H9 (cell line): Measurements from ENCODE around the gene NEURL1. TPM values are rescaled to one million over a fixed set of nuclear protein-coding genes. Genes with fewer than 3 reads are reported as not detected.

ENCODE experiments used
- DNase-seq: peaks from one replicate; pipeline ENCODE4 v3.0.0-alpha.2; 2017
- H2AFZ ChIP-seq: one replicate; pipeline ENCODE4 v1.6.1; 2013; ENCODE audit warnings: mild to moderate bottlenecking, low read length, control low read depth, moderate library complexity
- H2AK5ac ChIP-seq: 2 replicates; pipeline ENCODE4 v1.6.1; 2013; ENCODE audit warnings: low read length, control low read depth, mixed read lengths; ENCODE audit not compliant: insufficient read length
- H2BK120ac ChIP-seq: one replicate; pipeline ENCODE4 v1.6.1; 2013; ENCODE audit warnings: low read depth, mild to moderate bottlenecking, low read length, control low read depth, inconsistent platforms; ENCODE audit not compliant: poor library complexity, severe bottlenecking
- H2BK12ac ChIP-seq: 2 replicates; pipeline ENCODE4 v1.6.1; 2013; ENCODE audit warnings: low read length, control low read depth, mixed read lengths, low read depth; ENCODE audit not compliant: insufficient read length
- H2BK15ac ChIP-seq: 2 replicates; pipeline ENCODE4 v1.6.1; 2013; ENCODE audit warnings: low read depth, low read length, control low read depth
- H2BK20ac ChIP-seq: one replicate; pipeline ENCODE4 v1.6.1; 2013; ENCODE audit warnings: low read depth, mild to moderate bottlenecking, low read length, control low read depth, inconsistent platforms; ENCODE audit not compliant: poor library complexity, severe bottlenecking
- H2BK5ac ChIP-seq: 2 replicates; pipeline ENCODE4 v1.6.1; 2013; ENCODE audit warnings: low read length, control low read depth, mixed read lengths; ENCODE audit not compliant: insufficient read length
- H3K14ac ChIP-seq: 2 replicates; pipeline ENCODE4 v1.6.1; 2013; ENCODE audit warnings: low read length, control low read depth; ENCODE audit not compliant: insufficient read depth
- H3K18ac ChIP-seq: 2 replicates; pipeline ENCODE4 v1.6.1; 2013; ENCODE audit warnings: low read depth, mild to moderate bottlenecking, mixed read lengths, low read length, control low read depth; ENCODE audit not compliant: insufficient read length
- H3K23ac ChIP-seq: 2 replicates; pipeline ENCODE4 v1.6.1; 2013; ENCODE audit warnings: low read length, control low read depth, mixed read lengths, low read depth; ENCODE audit not compliant: insufficient read length
- H3K23me2 ChIP-seq: 2 replicates; pipeline ENCODE4 v1.6.1; 2013; ENCODE audit warnings: low read depth, mild to moderate bottlenecking, mixed read lengths, low read length, control low read depth; ENCODE audit not compliant: insufficient read length, poor library complexity, severe bottlenecking
- H3K27ac ChIP-seq: 2 replicates; pipeline ENCODE4 v1.5.1; 2013; ENCODE audit warnings: low read length, control low read depth, mixed read lengths, low read depth; ENCODE audit not compliant: insufficient read length
- H3K27me3 ChIP-seq: 2 replicates; pipeline ENCODE4 v1.6.1; 2013; ENCODE audit warnings: low read length, control low read depth, inconsistent platforms; ENCODE audit not compliant: insufficient read depth
- H3K4ac ChIP-seq: 2 replicates; pipeline ENCODE4 v1.6.1; 2013; ENCODE audit warnings: low read depth, mild to moderate bottlenecking, control low read depth, inconsistent platforms, low read length, moderate library complexity
- H3K4me1 ChIP-seq: 2 replicates; pipeline ENCODE4 v1.6.1; 2013; ENCODE audit warnings: low read length, control low read depth, inconsistent platforms; ENCODE audit not compliant: insufficient read depth
- H3K4me2 ChIP-seq: 2 replicates; pipeline ENCODE4 v1.6.1; 2013; ENCODE audit warnings: low read length, control low read depth, mixed read lengths; ENCODE audit not compliant: insufficient read length, insufficient read depth
- H3K56ac ChIP-seq: 2 replicates; pipeline ENCODE4 v1.6.1; 2013; ENCODE audit warnings: low read depth, mild to moderate bottlenecking, mixed read lengths, low read length, control low read depth; ENCODE audit not compliant: insufficient read length
- H3K79me1 ChIP-seq: 2 replicates; pipeline ENCODE4 v1.6.1; 2013; ENCODE audit warnings: low read depth, mild to moderate bottlenecking, moderate library complexity, low read length, control low read depth, inconsistent platforms; ENCODE audit not compliant: insufficient read depth, poor library complexity, severe bottlenecking
- H3K79me2 ChIP-seq: 2 replicates; pipeline ENCODE4 v1.6.1; 2013; ENCODE audit warnings: low read length, control low read depth, inconsistent platforms; ENCODE audit not compliant: insufficient read depth
- H3K9ac ChIP-seq: 2 replicates; pipeline ENCODE4 v1.6.1; 2013; ENCODE audit warnings: low read length, control low read depth, mixed read lengths; ENCODE audit not compliant: insufficient read length; ENCODE audit errors: extremely low read depth
- H3K9me3 ChIP-seq: one replicate; pipeline ENCODE4 v1.6.1; 2013; ENCODE audit warnings: low read depth, low read length, inconsistent platforms; ENCODE audit not compliant: control insufficient read depth
- H3T11ph ChIP-seq: one replicate; pipeline ENCODE4 v1.6.1; 2013; ENCODE audit warnings: mild to moderate bottlenecking, low read length, control low read depth, inconsistent platforms
- H4K20me1 ChIP-seq: one replicate; pipeline ENCODE4 v1.6.1; 2013; ENCODE audit not compliant: control insufficient read depth, insufficient read length, insufficient read depth
- H4K5ac ChIP-seq: 2 replicates; pipeline ENCODE4 v1.6.1; 2013; ENCODE audit warnings: low read depth, mild to moderate bottlenecking, mixed read lengths, low read length, control low read depth; ENCODE audit not compliant: insufficient read length
- H4K8ac ChIP-seq: replicated peaks from 2 replicates; pipeline ENCODE4 v1.6.1; 2013; ENCODE audit warnings: low read length, control low read depth, mixed read lengths, low read depth; ENCODE audit not compliant: insufficient read length
- H4K91ac ChIP-seq: 2 replicates; pipeline ENCODE4 v1.6.1; 2013; ENCODE audit warnings: low read depth, mild to moderate bottlenecking, moderate library complexity, mixed read lengths, low read length, control low read depth; ENCODE audit not compliant: insufficient read length
- H3K27ac Mint-ChIP-seq, 3 experiments: 2 replicates in 2 of 3; 3 replicates in 1 of 3; pipeline ENCODE4 v1.8.0; 2020 to 2021; ENCODE audit warnings: mixed read lengths in 3 of 3, mild to moderate bottlenecking in 1 of 3, moderate library complexity in 1 of 3
- H3K27me3 Mint-ChIP-seq: 2 replicates; pipeline ENCODE4 v1.8.0; 2021; ENCODE audit warnings: low read depth, mild to moderate bottlenecking, moderate library complexity, mixed read lengths
- H3K36me3 Mint-ChIP-seq, 3 experiments: 2 replicates in 2 of 3; 3 replicates in 1 of 3; pipeline ENCODE4 v1.8.0; 2020 to 2021; ENCODE audit warnings: low read depth in 3 of 3, mixed read lengths in 3 of 3; ENCODE audit not compliant: insufficient read depth in 1 of 3
- H3K4me1 Mint-ChIP-seq, 2 experiments: 2 replicates each; pipeline ENCODE4 v1.8.0; 2020; ENCODE audit warnings: mixed read lengths in 2 of 2
- H3K4me3 Mint-ChIP-seq, 2 experiments: 2 replicates in 1 of 2; 3 replicates in 1 of 2; pipeline ENCODE4 v1.8.0; 2020 to 2021; ENCODE audit warnings: mild to moderate bottlenecking in 2 of 2, mixed read lengths in 2 of 2, moderate library complexity in 1 of 2
- H3K9me3 Mint-ChIP-seq, 2 experiments: 2 replicates in 1 of 2; 3 replicates in 1 of 2; pipeline ENCODE4 v1.8.0; 2020; ENCODE audit warnings: mild to moderate bottlenecking in 2 of 2, mixed read lengths in 2 of 2, moderate library complexity in 1 of 2
- CTCF ChIP-seq: fragments of 200-600 bp; sonication (generic); conservative IDR thresholded peaks from 3 replicates; pipeline ENCODE4 v1.8.0; 2021; ENCODE audit warnings: antibody characterized with exemption, mild to moderate bottlenecking
- WGBS: extraction: QIAGEN DNeasy Blood & Tissue Kit; methylation state at CpG from one replicate; pipeline ENCODE4 v1.1.7; 2013; ENCODE audit warnings: missing lambda C conversion rate, low lambda C conversion rate, mixed read lengths; ENCODE audit not compliant: insufficient read length; ENCODE audit errors: extremely low coverage; 5-methylcytosine and 5-hydroxymethylcytosine counted together
- total RNA-seq: library from RNA; stranded (reverse); gene quantifications from 2 replicates; pipeline ENCODE4 v1.2.1, GENCODE V29; 2021

The NEURL1 gene
- total RNA-seq, 1 experiment from 2014 or later: 1.2 TPM

GRCh38 chr10:103540722-103541121 lies 47.2 kb downstream of the NEURL1 start:
- Histone ChIP-seq H2BK120ac (no peak overlapping the region), H4K5ac (no peak overlapping the region), H3K4me2 (no peak overlapping the region), H3K4me1 (peaks cover 4% of the 10 kb centered on the region; the same call in 1 of the 2 replicates), H3K9me3 (no peaks in the 10 kb centered on the region), H3K27ac (no peak overlapping the region), H2AFZ (no peak overlapping the region), H4K91ac (no peak overlapping the region), H3K79me1 (no peaks in the 10 kb centered on the region), H3T11ph (no peak overlapping the region), H3K4ac (no peak overlapping the region), H3K56ac (no peak overlapping the region), H2BK15ac (no peak overlapping the region), H3K14ac (no peak overlapping the region), H2BK12ac (no peak overlapping the region), H3K9ac (no peak overlapping the region), H4K8ac (no peak overlapping the region), H3K27me3 (no peaks in the 10 kb centered on the region; the same call in 1 of the 2 replicates), H3K18ac (no peak overlapping the region), H4K20me1 (no peaks in the 10 kb centered on the region), H2BK5ac (no peak overlapping the region), H3K23me2 (no peaks in the 10 kb centered on the region), H3K79me2 (no peaks in the 10 kb centered on the region), H2AK5ac (no peak overlapping the region), H2BK20ac (no peak overlapping the region), H3K23ac (no peak overlapping the region)
- Mint-ChIP-seq H3K4me3 (no peak overlapping the region; a peak in 1 of 5 replicates), H3K27ac (no peak overlapping the region), H3K36me3 (no peaks in the 10 kb centered on the region), H3K4me1 (peaks cover 18 to 25% of the 10 kb centered on the region in 2 experiments), H3K9me3 (no peaks in the 10 kb centered on the region), H3K27me3 (peaks cover 11% of the 10 kb centered on the region)
- WGBS: no CpG with 5 or more reads among the region's 4 CpGs
- no peak for TF ChIP-seq CTCF
- DNase-seq: peak; percentile 36
